NCI-H2081 (cell line): ENCODE measurements around the gene CACNA2D2.

Experiments used
- DNase-seq, 2 experiments: peaks; one replicate each; lab custom pipeline; 2025; lab: John Stamatoyannopoulos, UW

CACNA2D2 gene

GRCh38 chr3:50393061-50393460 is 110.4 kb downstream of the CACNA2D2 start:
- DNase-seq = no peak

GRCh38 chr3:50392101-50392715 is 111.2 kb downstream of the CACNA2D2 start:
- DNase-seq = no peak

GRCh38 chr3:50390508-50391224 is 112.8 kb downstream of the CACNA2D2 start:
- no peak for DNase-seq

- DNase-seq = no peak
Observed at GRCh38 chr3:50389414-50389767, 114.0 kb downstream of the CACNA2D2 start.

- no peak for DNase-seq
Observed at GRCh38 chr3:50388720-50389413, 114.6 kb downstream of the CACNA2D2 start.

GRCh38 chr3:50388016-50388719 is 115.3 kb downstream of the CACNA2D2 start:
- no peak for DNase-seq

- no peak for DNase-seq
Observed at GRCh38 chr3:50385754-50386153, 117.7 kb downstream of the CACNA2D2 start.

- DNase-seq = no peak
Observed at GRCh38 chr3:50383750-50384149, 119.7 kb downstream of the CACNA2D2 start.

GRCh38 chr3:50382722-50383121 is 120.7 kb downstream of the CACNA2D2 start:
- no peak for DNase-seq

- DNase-seq = peak in 1 of 2 experiments; percentile 17
Observed at GRCh38 chr3:50381383-50381782, 122.1 kb downstream of the CACNA2D2 start.

- no peak for DNase-seq
Observed at GRCh38 chr3:50380405-50381085, 122.9 kb downstream of the CACNA2D2 start.

- no peak for DNase-seq
Observed at GRCh38 chr3:50378757-50379156, 124.7 kb downstream of the CACNA2D2 start.

GRCh38 chr3:50378024-50378423 is 125.4 kb downstream of the CACNA2D2 start:
- DNase-seq = no peak

- no peak for DNase-seq
Observed at GRCh38 chr3:50375258-50375931, 128.0 kb downstream of the CACNA2D2 start.

GRCh38 chr3:50374363-50375257 is 128.8 kb downstream of the CACNA2D2 start:
- DNase-seq = no peak

GRCh38 chr3:50373146-50374051 is 130.0 kb downstream of the CACNA2D2 start:
- DNase-seq = no peak

- DNase-seq = no peak
Observed at GRCh38 chr3:50372349-50372748, 131.1 kb downstream of the CACNA2D2 start.

- DNase-seq = no peak
Observed at GRCh38 chr3:50371133-50371685, 132.2 kb downstream of the CACNA2D2 start.

- peak; percentile 23 to 57 for DNase-seq
Observed at GRCh38 chr3:50370594-50370993, 132.8 kb downstream of the CACNA2D2 start.
